Skeletal muscle satellite cell (primary cell): ENCODE data around the gene POLN.

Experiments
- H3K27me3 ChIP-seq: 2 replicates; pipeline ENCODE4 v1.7.0; 2013; ENCODE audit warnings: low read length; ENCODE audit not compliant: control insufficient read depth, insufficient read depth
- H3K36me3 ChIP-seq: 2 replicates; pipeline ENCODE4 v1.7.0; 2013; ENCODE audit warnings: mild to moderate bottlenecking, control low read depth, low read length; ENCODE audit not compliant: insufficient read depth
- H3K4me1 ChIP-seq: 2 replicates; pipeline ENCODE4 v1.7.0; 2013; ENCODE audit warnings: low read length; ENCODE audit not compliant: control insufficient read depth, insufficient read depth
- H3K4me2 ChIP-seq: 2 replicates; pipeline ENCODE4 v1.7.0; 2013; ENCODE audit warnings: mild to moderate bottlenecking, low read length
- H3K4me3 ChIP-seq: 2 replicates; pipeline ENCODE4 v1.7.0; 2013; ENCODE audit warnings: low read length
- H3K9ac ChIP-seq: 2 replicates; pipeline ENCODE4 v1.7.0; 2013; ENCODE audit warnings: mild to moderate bottlenecking, low read depth, low read length, moderate library complexity
- H3K9me3 ChIP-seq: replicated peaks from 2 replicates; pipeline ENCODE4 v1.7.0; 2013; ENCODE audit warnings: mild to moderate bottlenecking, control low read depth, low read length

POLN gene

DNA sequence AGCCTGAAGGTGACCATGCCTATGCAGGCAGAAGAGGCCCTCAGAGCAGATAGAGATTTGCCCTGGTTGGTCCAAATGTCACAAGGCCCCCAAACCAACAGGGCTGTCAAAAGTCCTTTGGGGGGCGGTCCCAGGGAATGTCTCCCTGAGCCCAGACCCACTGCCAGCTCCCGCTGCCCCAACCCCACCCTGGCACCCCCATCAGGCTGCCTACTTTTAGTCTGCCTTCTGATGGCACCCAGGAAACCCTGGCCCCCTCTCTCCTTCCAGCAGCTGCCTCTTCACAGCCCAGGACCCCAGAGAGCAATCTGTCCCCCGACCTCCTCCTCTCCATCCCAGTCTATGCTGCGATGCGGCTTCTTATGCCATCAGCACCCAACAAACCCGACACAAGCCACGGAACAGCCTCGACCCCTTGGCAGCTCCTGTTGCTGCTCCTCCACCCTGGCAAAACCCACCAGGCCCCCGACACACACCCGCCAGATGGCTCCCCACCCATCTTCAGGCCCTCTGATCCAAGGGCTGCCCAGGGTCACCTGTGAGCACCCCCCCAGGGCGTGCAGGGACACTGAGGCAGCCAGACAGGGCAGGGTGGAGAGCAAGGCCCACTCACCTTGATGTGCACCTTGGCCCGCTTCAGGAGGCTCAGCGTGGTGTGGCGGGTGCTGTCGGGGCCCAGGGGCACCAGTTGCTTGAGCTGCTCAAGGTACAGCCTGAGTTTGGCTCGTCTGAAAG is 10.0 kb upstream of the POLN start:
- Histone ChIP-seq H3K4me3 (no peak overlapping the region), H3K4me1 (peaks cover 19% of the 10 kb centered on the region), H3K9me3 (no peaks in the 10 kb centered on the region), H3K27me3 (no peaks in the 10 kb centered on the region), H3K36me3 (peaks cover 80% of the 10 kb centered on the region), H3K4me2 (no peak overlapping the region), H3K9ac (no peak overlapping the region)

DNA sequence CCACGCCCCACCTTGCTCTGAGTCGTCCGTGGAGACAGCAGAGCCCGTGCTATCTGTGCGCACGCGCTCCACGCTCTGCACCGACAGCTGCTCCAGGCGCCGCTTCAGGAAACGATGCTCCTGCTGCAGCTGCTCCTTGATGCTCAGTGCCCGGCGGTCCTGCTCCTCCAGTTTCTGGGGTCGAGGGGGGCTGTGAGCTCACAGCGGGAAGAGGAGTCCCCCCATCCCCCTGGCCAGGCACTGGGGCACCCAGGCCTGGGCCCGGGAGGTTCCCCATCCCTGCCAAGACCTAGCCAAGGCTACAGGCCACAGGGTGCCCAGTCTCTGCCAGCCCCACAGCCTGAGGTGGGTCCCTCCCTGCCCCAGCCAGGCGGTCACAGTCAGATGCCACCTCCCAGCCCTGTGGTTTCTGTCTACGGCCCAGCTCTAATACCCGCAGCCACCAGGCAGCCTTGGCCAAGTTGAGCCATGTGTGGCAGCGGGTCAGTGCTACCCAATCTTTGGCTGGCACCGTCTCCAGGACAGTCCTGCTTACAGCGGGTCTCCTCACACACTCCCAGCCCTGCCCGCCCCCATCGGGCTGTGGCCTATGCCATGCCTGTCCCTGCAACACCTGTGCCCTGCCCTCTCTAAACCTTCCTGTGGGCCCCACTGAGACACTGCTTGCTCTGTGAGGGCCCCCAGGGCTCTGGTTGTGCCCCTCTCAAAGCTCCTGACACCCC is 9.3 kb upstream of the POLN start:
- H3K4me1 ChIP-seq: peaks cover 12% of the 10 kb centered on the region
- H3K4me2 ChIP-seq: no peak overlapping the region
- H3K4me3 ChIP-seq: no peak overlapping the region
- H3K36me3 ChIP-seq: peaks cover 74% of the 10 kb centered on the region
- no peak overlapping the region for H3K9ac ChIP-seq
- no peaks in the 10 kb centered on the region for H3K9me3 ChIP-seq
- no peaks in the 10 kb centered on the region for H3K27me3 ChIP-seq

DNA sequence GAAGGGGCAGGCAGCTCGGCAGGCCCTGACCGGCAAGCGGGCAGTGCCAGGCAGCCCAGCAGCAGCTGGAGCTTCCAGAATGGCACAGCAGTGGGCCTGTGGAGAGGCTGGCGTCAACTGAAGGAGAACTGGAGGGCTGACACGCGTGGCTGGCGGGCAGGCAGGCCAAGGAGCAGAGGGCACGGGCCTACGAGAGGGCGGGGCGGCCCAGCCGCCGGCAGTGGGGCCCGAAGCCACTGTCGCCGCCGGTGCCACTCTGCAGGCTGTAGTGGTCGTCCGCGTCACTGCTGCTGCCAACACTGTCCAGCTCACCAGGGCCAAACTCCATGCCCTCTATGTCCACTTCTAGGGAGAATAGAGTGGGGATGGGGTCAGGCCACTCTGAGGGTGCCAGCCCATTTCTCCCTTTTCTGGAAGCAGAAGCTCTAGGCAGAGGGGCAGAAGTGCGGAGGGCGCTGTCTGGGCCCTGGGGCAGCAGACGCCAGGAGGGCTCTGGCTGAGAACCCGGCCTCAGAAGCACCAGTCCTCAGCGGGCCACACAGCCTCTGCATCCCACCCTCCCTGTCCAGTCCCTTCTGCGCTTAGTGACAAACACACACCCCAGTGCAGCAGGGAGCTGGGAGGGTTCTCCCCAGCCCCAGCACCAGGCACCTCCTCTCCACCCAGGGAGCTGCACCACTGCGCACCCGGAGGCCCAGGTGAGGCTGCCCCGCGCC is 8.6 kb upstream of the POLN start:
- Histone ChIP-seq H3K9me3 (no peaks in the 10 kb centered on the region), H3K27me3 (no peaks in the 10 kb centered on the region), H3K4me1 (peaks cover 4% of the 10 kb centered on the region), H3K36me3 (peaks cover 71% of the 10 kb centered on the region), H3K9ac (no peak overlapping the region), H3K4me3 (no peak overlapping the region), H3K4me2 (no peak overlapping the region)

DNA sequence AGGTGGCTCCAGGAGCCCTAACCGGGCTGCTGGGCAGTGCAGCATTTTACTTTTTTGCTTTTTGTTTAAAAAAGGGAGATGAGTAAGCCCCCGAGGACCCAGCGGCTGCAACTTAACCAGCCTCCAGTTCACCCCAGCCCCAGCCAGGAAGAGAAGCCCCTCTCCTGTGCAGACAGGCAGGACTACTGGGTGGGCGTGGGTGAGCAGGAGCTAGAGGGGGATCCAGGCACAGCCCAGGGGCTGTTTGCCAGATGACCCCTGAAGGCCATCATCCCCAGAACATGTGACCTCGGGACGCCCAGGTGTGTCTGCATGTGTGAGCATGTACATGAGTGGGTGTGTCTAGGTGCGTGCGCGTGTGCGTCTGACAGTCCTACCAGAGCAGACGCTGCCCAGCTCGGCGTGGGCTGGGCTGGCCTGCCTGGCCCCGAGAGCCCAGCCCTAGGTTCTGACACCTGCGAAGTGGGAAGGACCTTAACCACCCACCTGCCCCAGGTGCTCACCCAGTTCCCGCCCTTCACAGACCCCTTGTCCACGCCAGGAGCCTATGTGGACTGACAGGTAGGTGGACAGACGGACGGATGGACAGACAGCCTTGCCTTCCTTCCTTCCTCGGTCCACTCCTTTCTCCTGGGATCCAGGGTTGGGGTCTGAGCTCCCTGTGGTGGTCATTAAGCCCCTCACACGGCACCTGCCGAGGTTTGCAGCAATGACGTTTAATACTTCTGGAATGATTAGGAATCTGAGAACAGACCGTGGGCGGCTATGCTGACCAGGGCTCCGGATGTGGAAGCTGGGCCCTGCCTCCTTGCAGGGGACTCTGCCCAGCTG is 7.8 kb upstream of the POLN start:
- Histone ChIP-seq H3K27me3 (no peaks in the 10 kb centered on the region), H3K4me1 (peaks cover 6% of the 10 kb centered on the region), H3K36me3 (peaks cover 67% of the 10 kb centered on the region), H3K9ac (no peak overlapping the region), H3K9me3 (no peaks in the 10 kb centered on the region), H3K4me2 (no peak overlapping the region), H3K4me3 (no peak overlapping the region)

DNA sequence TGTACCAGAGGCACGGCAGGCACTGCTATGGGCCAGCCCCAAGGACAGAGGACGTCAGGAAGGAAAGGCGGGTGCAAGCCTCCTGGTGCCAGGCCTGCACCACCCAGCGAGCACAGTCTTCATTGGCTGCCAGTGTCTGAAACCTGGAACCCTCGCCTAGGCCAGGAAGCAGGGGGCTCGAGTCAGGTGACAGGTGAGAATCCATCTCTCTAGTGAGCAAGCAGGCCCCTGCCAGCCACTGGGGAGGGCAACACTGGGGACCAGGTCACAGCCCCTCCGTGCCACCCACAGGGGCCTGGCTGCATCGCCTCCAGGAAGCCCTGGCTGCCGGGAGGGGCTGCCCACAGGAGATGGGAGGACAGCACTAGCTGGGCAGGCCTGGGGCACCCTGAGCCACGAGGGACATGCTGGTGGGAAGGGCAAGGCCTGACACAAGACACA is 6.9 kb upstream of the POLN start:
- Histone ChIP-seq H3K9me3 (no peaks in the 10 kb centered on the region), H3K9ac (no peak overlapping the region), H3K27me3 (no peaks in the 10 kb centered on the region), H3K4me3 (no peak overlapping the region), H3K4me2 (no peak overlapping the region), H3K36me3 (peaks cover 58% of the 10 kb centered on the region), H3K4me1 (peaks cover 9% of the 10 kb centered on the region)

DNA sequence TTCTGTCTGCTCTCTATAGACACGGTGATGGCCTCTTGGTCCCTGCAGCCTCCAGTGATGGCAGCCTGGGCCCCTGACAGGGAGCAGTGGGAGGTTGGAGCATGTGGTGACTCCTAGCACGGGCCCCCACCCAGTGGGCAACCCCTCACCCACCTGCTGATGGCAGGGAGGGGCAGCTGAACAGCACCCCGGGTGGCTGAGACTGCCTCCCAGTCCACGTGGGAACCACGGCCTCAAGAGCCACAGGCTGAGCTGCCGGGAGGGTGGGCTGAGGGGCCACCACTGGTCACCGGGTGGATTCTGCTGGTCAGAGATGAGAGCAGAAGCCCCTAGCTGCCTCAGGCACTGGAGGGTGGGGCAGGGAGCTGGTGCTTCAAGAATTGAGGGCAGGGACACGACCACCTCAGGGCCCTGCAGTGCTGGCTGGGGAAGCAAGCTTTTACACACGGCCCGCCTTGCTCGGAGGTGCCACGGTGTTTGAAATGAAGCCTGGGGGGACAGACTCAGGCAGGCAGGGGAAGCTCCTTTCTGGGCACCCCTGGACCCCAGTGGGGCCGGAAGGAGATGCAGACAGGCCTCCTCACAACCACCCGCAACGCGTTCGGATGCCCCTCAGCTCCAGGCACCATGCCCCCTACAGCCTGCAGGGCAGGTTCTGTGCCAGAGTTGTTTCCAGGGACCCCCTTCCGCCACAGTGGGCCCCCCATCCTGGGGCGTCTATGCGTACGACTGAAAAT is 6.3 kb upstream of the POLN start:
- H3K36me3 ChIP-seq: peaks cover 52% of the 10 kb centered on the region

DNA sequence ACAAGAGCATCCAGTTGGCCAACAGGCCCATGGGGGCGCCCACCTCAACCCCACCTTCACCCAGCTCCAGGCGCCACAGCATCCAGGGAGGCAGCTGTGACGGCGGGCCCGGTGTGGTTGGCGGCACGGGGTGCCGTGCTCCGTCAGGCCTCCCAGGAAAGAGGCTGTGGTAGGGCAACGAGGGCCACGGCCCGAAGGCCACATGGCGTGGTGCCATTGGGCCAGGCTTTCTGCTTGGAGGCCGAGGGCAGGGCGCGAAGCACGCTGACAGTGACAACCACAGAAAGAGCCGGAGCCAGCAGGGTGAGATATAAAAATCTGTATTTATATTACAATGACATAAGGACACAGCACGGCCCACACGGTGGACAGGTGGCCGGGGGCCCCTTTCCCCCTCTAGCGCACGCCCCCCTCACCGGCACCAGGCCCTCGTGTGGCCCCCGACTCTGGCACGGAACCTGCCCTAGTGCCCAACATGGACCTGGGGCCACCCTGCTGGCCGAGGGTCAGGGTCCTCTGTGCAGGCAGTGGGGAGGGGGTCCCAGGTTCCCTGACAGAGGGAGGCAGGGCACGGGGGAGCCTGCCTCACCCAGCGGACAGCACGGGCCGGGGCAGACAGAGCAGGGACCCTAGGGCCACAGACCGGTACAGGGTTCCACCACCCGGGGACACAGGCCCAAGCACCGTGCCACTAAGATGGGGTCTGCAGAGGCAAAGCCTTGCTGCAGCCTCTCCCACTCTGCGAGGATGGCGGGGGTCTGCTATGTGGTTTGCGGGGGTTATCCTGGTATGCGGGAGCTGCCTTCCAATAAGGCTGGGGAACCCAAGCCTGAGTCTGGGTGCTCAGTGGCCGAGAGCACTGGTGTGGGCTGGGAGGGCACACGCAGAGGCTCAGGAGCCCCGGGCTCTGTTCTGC is 5.5 kb upstream of the POLN start:
- no peaks in the 10 kb centered on the region for H3K27me3 ChIP-seq
- no peak overlapping the region for H3K4me3 ChIP-seq
- H3K4me1 ChIP-seq: peaks cover 13% of the 10 kb centered on the region
- H3K36me3 ChIP-seq: peaks cover 46% of the 10 kb centered on the region
- H3K9ac ChIP-seq: no peak overlapping the region
- no peak overlapping the region for H3K4me2 ChIP-seq
- H3K9me3 ChIP-seq: no peaks in the 10 kb centered on the region

More for the DNA sequence above, 6.3 kb upstream of the POLN start:
- Histone ChIP-seq H3K27me3 (no peaks in the 10 kb centered on the region), H3K4me2 (no peak overlapping the region), H3K4me1 (peaks cover 13% of the 10 kb centered on the region), H3K9ac (no peak overlapping the region), H3K4me3 (no peak overlapping the region), H3K9me3 (no peaks in the 10 kb centered on the region)

DNA sequence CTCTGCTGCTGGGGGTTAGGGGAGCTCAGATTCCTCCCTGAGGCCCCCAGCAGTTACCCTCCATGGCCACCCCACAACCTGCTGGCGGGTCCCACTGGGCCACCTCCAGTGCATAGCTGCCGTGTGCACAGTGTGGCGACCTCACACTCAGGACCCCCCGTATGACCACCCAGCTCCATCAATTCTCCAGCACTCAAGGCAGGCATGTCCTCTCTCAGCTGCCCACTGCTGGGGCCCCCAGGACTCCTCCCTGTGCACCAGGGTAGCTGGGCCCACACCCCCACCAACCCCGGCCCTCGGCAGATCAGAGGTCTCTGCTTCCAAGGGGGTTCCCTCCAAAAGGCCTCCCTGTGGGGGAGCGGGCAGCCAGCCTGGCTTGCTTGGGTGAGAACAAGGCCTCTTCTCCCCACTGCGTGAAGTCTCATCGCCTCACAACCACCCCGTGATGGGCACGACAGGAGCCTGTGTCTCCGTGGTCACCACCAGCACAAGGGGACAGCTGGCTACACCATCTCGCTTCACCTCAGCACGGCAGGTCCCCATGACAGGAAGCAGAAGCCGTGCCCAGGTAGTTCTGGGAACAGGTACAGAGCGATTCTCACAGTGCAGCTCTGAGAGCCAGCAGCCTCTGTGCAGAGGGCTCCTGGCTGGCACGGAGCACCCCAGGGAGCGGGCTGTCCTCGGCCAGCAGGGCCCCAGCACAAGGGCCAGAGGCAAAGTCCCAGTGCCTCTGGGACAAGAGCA is 4.6 kb upstream of the POLN start:
- peaks cover 38% of the 10 kb centered on the region for H3K36me3 ChIP-seq
- no peak overlapping the region for H3K4me2 ChIP-seq
- H3K9me3 ChIP-seq: no peaks in the 10 kb centered on the region
- H3K27me3 ChIP-seq: no peaks in the 10 kb centered on the region
- peaks cover 13% of the 10 kb centered on the region for H3K4me1 ChIP-seq
- H3K4me3 ChIP-seq: no peak overlapping the region
- H3K9ac ChIP-seq: no peak overlapping the region

DNA sequence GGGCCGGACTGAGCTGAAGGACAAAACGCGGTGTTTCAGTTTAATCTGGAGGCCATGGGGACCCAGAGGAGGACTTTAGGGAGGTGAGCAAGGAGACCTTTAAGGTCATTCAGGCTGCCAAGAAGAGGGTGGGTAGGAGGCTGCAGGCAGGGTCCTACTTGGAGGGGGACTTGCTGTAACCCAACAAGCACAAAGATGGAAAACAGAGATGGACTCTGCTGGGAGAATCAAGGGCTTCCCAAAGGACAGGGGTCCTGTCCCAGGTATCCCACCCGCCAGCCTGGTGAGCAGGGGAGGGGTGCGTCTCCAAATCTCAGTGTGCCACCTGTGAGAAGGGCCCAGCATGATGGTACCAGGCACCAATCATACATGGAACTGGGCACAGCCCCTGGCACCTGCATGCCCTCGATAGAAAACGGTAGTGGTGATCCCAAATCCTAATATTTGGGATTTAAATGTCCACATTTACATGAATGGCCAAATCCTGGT is 3.9 kb upstream of the POLN start:
- Histone ChIP-seq H3K36me3 (peaks cover 33% of the 10 kb centered on the region), H3K4me2 (no peak overlapping the region), H3K9ac (no peak overlapping the region), H3K4me3 (no peak overlapping the region), H3K9me3 (no peaks in the 10 kb centered on the region), H3K4me1 (peaks cover 14% of the 10 kb centered on the region), H3K27me3 (no peaks in the 10 kb centered on the region)
